IMR-90 (cell line): ENCODE results near the gene TNRC6B. TPM values are rescaled to one million over a fixed set of nuclear protein-coding genes. Genes with fewer than 3 reads are reported as not detected.

Source experiments
- ATAC-seq: fragments of 200-7000 bp; cut with Tn5 transposase; 2 replicates; pipeline ENCODE4 v1.9.1; 2020; ENCODE audit warnings: low read depth, mild to moderate bottlenecking, moderate library complexity
- BruUV-seq: library from RNA; stranded (reverse); fragments of 400-500 nt; replicated peaks from 2 replicates; lab custom pipeline; 2021; lab: Mats Ljungman, UMichigan
- CTCF ChIA-PET: fragments of 300-600 bp; formaldehyde crosslinking; extraction: SDS; loops from one replicate; lab custom pipeline; 2021; ENCODE audit warnings: antibody characterized with exemption; lab: Yijun Ruan, JAX
- POLR2A ChIA-PET: fragments of 300-600 bp; sonication (Branson Sonifier 250); formaldehyde crosslinking; loops from one replicate; lab custom pipeline; 2022; ENCODE audit warnings: antibody characterized with exemption; ENCODE audit not compliant: unreplicated experiment; lab: Charles Lee
- DNase-seq: peaks from one replicate; pipeline ENCODE4 v3.0.0; 2013
- H2AFZ ChIP-seq: replicated peaks from 2 replicates; pipeline ENCODE3; 2013; ENCODE audit warnings: low read length, mild to moderate bottlenecking; ENCODE audit not compliant: poor library complexity
- H2AK5ac ChIP-seq: 2 replicates; pipeline ENCODE4 v1.6.1; 2013; ENCODE audit warnings: low read depth, low read length, inconsistent platforms
- H2AK9ac ChIP-seq: replicated peaks from 2 replicates; pipeline ENCODE3; 2013; ENCODE audit warnings: mild to moderate bottlenecking, low read depth, low read length, moderate library complexity; ENCODE audit not compliant: poor library complexity
- H2BK120ac ChIP-seq: 2 replicates; pipeline ENCODE4 v1.6.1; 2013; ENCODE audit warnings: low read depth, low read length, inconsistent platforms
- H2BK15ac ChIP-seq: 3 replicates; pipeline ENCODE4 v1.6.1; 2013; ENCODE audit warnings: low read depth, low read length, inconsistent platforms
- H2BK20ac ChIP-seq: 2 replicates; pipeline ENCODE4 v1.6.1; 2013; ENCODE audit warnings: low read depth, mild to moderate bottlenecking, inconsistent platforms, low read length, moderate library complexity
- H2BK5ac ChIP-seq: 2 replicates; pipeline ENCODE4 v1.6.1; 2013; ENCODE audit warnings: mild to moderate bottlenecking, low read depth, low read length, inconsistent platforms; ENCODE audit not compliant: poor library complexity, severe bottlenecking
- H3K14ac ChIP-seq: replicated peaks from 2 replicates; pipeline ENCODE4 v1.6.1; 2013; ENCODE audit warnings: low read depth, low read length, inconsistent platforms
- H3K18ac ChIP-seq: 2 replicates; pipeline ENCODE4 v1.6.1; 2013; ENCODE audit warnings: low read depth, low read length, control low read depth
- H3K23ac ChIP-seq: 2 replicates; pipeline ENCODE4 v1.6.1; 2013; ENCODE audit warnings: low read depth, low read length, inconsistent platforms
- H3K27ac ChIP-seq: 2 replicates; pipeline ENCODE4 v1.5.1; 2013; ENCODE audit warnings: mild to moderate bottlenecking, control low read depth, low read length; ENCODE audit not compliant: insufficient read depth
- H3K27me3 ChIP-seq: 2 replicates; pipeline ENCODE4 v1.6.1; 2013; ENCODE audit warnings: low read length; ENCODE audit not compliant: control insufficient read depth, insufficient read depth
- H3K36me3 ChIP-seq: 2 replicates; pipeline ENCODE4 v1.6.1; 2013; ENCODE audit warnings: low read length, mixed read lengths; ENCODE audit not compliant: control insufficient read depth, insufficient read depth
- H3K4ac ChIP-seq: 2 replicates; pipeline ENCODE4 v1.6.1; 2013; ENCODE audit warnings: low read depth, low read length, inconsistent platforms
- H3K4me1 ChIP-seq: 2 replicates; pipeline ENCODE4 v1.6.1; 2013; ENCODE audit warnings: low read length, mixed read lengths; ENCODE audit not compliant: control insufficient read depth, insufficient read depth
- H3K4me2 ChIP-seq: 2 replicates; pipeline ENCODE4 v1.6.1; 2013; ENCODE audit warnings: low read depth, mild to moderate bottlenecking, control low read depth, low read length, moderate library complexity
- H3K4me3 ChIP-seq: 2 replicates; pipeline ENCODE4 v1.5.1; 2013; ENCODE audit warnings: low read depth, mild to moderate bottlenecking, control low read depth, low read length, moderate library complexity; ENCODE audit not compliant: insufficient read depth
- H3K56ac ChIP-seq: 2 replicates; pipeline ENCODE4 v1.6.1; 2013; ENCODE audit warnings: low read length, inconsistent platforms; ENCODE audit not compliant: insufficient read depth; ENCODE audit errors: extremely low read depth
- H3K79me1 ChIP-seq, 2 experiments: 2 replicates each; pipeline ENCODE4 v1.6.1; 2013; ENCODE audit warnings: low read length in 2 of 2, inconsistent platforms in 1 of 2, low read depth in 1 of 2
- H3K9ac ChIP-seq: 2 replicates; pipeline ENCODE4 v1.6.1; 2013; ENCODE audit warnings: low read depth, low read length, control low read depth
- H3K9me1 ChIP-seq: 2 replicates; pipeline ENCODE4 v1.6.1; 2013; ENCODE audit warnings: low read length, inconsistent platforms; ENCODE audit not compliant: insufficient read depth
- H3K9me3 ChIP-seq: 2 replicates; pipeline ENCODE4 v1.6.1; 2013; ENCODE audit warnings: low read length; ENCODE audit not compliant: control insufficient read depth, insufficient read depth
- H4K20me1 ChIP-seq: 2 replicates; pipeline ENCODE4 v1.6.1; 2013; ENCODE audit warnings: low read length, inconsistent platforms; ENCODE audit not compliant: insufficient read depth
- H4K5ac ChIP-seq: 2 replicates; pipeline ENCODE4 v1.6.1; 2013; ENCODE audit warnings: mild to moderate bottlenecking, low read depth, low read length, control low read depth
- H4K8ac ChIP-seq, 2 experiments: 2 replicates each; pipeline ENCODE4 v1.6.1; 2013; ENCODE audit warnings: low read depth in 2 of 2, low read length in 2 of 2, control low read depth in 1 of 2, inconsistent platforms in 1 of 2
- H4K91ac ChIP-seq: 2 replicates; pipeline ENCODE4 v1.6.1; 2013; ENCODE audit warnings: low read depth, low read length, inconsistent platforms; ENCODE audit not compliant: insufficient read depth
- BHLHE40 ChIP-seq: fragments of 150-350 bp; IDR thresholded peaks from 2 replicates; pipeline ENCODE4 v1.6.1; 2016; ENCODE audit warnings: mild to moderate bottlenecking, low read depth, low read length
- CEBPB ChIP-seq: IDR thresholded peaks from 2 replicates; pipeline ENCODE4 v1.6.1; 2012; ENCODE audit warnings: low read depth, low read length, improper control_type of control experiment
- CHD1 ChIP-seq: IDR thresholded peaks from 2 replicates; pipeline ENCODE4 v1.6.1; 2012; ENCODE audit warnings: low read depth, low read length, improper control_type of control experiment
- FOS ChIP-seq: fragments of 150-350 bp; IDR thresholded peaks from 2 replicates; pipeline ENCODE4 v1.6.1; 2016; ENCODE audit warnings: low read depth, low read length
- MAFK ChIP-seq: IDR thresholded peaks from 2 replicates; pipeline ENCODE4 v1.6.1; 2012; ENCODE audit warnings: low read depth, low read length, improper control_type of control experiment
- MAZ ChIP-seq: IDR thresholded peaks from 2 replicates; pipeline ENCODE4 v1.6.1; 2012; ENCODE audit warnings: low read depth, mild to moderate bottlenecking, low read length, improper control_type of control experiment, moderate library complexity, borderline replicate concordance
- MXI1 ChIP-seq: IDR thresholded peaks from 2 replicates; pipeline ENCODE4 v1.6.1; 2012; ENCODE audit warnings: low read depth, mild to moderate bottlenecking, low read length, moderate library complexity, borderline replicate concordance
- NFE2L2 ChIP-seq: fragments of 150-350 bp; IDR thresholded peaks from 2 replicates; pipeline ENCODE4 v1.6.1; 2016; ENCODE audit warnings: low read depth, mild to moderate bottlenecking, low read length
- POLR2A ChIP-seq: IDR thresholded peaks from 2 replicates; pipeline ENCODE4 v1.6.1; 2012; ENCODE audit warnings: mild to moderate bottlenecking, low read depth, low read length
- RAD21 ChIP-seq: IDR thresholded peaks from 2 replicates; pipeline ENCODE4 v1.6.1; 2012; ENCODE audit warnings: low read length, improper control_type of control experiment
- RCOR1 ChIP-seq: IDR thresholded peaks from 2 replicates; pipeline ENCODE4 v1.6.1; 2012; ENCODE audit warnings: mild to moderate bottlenecking, low read length, improper control_type of control experiment; ENCODE audit not compliant: insufficient replicate concordance
- SMC3 ChIP-seq: fragments of 150-350 bp; IDR thresholded peaks from 2 replicates; pipeline ENCODE4 v1.6.1; 2016; ENCODE audit warnings: low read depth, mild to moderate bottlenecking, antibody characterized with exemption, low read length, moderate library complexity
- WGBS, 2 experiments: methylation state at CpG; one replicate each; pipeline versions ENCODE4 v1.1.5 to v1.1.7; 2013; ENCODE audit warnings: missing lambda C conversion rate in 2 of 2; ENCODE audit not compliant: insufficient read length in 1 of 2; ENCODE audit errors: extremely low coverage in 2 of 2; 5-methylcytosine and 5-hydroxymethylcytosine counted together
- dilution Hi-C: fragments of 300-500 bp; cut with HindIII; formaldehyde crosslinking; loops from one replicate; pipeline ENCODE4 v1.14.3; 2018; ENCODE audit warnings: low sequenced_read_pairs; ENCODE audit not compliant: unreplicated experiment
- in situ Hi-C: fragments of 300-500 bp; cut with MboI; formaldehyde crosslinking; loops from 3 replicates; pipeline ENCODE4 v1.14.3; 2019; ENCODE audit warnings: low sequenced_read_pairs, inconsistent platforms, mixed read lengths
- intact Hi-C: fragments of 100-400 bp; cut with micrococcal nuclease; formaldehyde crosslinking; loops from 2 replicates; pipeline ENCODE4 v1.10.0; 2022
- polyA plus RNA-seq, 3 experiments: library from polyadenylated mRNA; depleted of rRNA; stranded (reverse); fragments of >200 nt; gene quantifications; 2 replicates each; pipeline ENCODE4 v1.2.3, GENCODE V29; 2012; ENCODE audit warnings: low replicate concordance in 1 of 3
- total RNA-seq: library from RNA; depleted of rRNA; stranded (reverse); fragments of >200 nt; gene quantifications from 2 replicates; pipeline ENCODE4 v1.2.3, GENCODE V29; 2012
- TF ChIP-seq, protein P1 (sequence below): fragments of 150-350 bp; IDR thresholded peaks from 2 replicates; pipeline ENCODE4 v1.6.1; 2016; ENCODE audit warnings: low read depth, mild to moderate bottlenecking, low read length, moderate library complexity, borderline replicate concordance
- TF ChIP-seq, protein P2 (sequence below): fragments of 150-350 bp; IDR thresholded peaks from 2 replicates; pipeline ENCODE4 v1.6.1; 2017; ENCODE audit warnings: mild to moderate bottlenecking, antibody characterized with exemption, low read length, low read depth
- TF ChIP-seq, protein P3 (sequence below): conservative IDR thresholded peaks from 2 replicates; pipeline ENCODE4 v1.5.1; 2012; ENCODE audit warnings: mild to moderate bottlenecking, low read depth, low read length, improper control_type of control experiment

The TNRC6B gene
- total and polyA plus RNA-seq, 2 of the 4 experiments (the other 2 are of a cell fraction) = 3.9 to 17.0 TPM

DNA sequence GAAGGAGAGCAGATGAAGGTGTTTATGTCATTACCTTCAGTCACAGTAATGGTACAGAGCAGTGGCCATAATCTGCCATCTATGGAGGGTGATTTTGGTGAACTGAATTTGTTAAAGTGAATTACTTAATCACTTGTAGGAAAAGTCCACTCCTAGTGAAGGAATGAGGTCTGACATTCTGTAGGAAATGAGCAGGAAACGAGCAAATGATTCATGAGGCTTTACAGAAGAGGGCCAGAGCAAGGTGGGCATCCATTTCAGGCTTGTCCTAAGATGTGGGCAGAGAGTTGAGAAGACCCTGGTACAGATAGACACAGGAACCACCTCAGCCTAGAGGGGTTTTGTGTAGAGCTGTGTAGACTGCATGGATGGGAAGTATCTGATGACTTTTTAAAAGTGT, 186.7 kb downstream of the TNRC6B start:
- Histone ChIP-seq H2AFZ (no peak overlapping the region), H2AK9ac (peak overlapping the region; percentile 33), H3K4me2 (no peak overlapping the region), H3K4me1 (peaks cover 4% of the 10 kb centered on the region), H2BK20ac (no peak overlapping the region), H3K4ac (no peak overlapping the region), H2BK5ac (no peak overlapping the region), H3K23ac (no peak overlapping the region), H4K91ac (no peak overlapping the region), H4K5ac (no peak overlapping the region), H3K14ac (no peak overlapping the region), H3K9ac (no peak overlapping the region), H4K8ac (no peak overlapping the region), H2AK5ac (no peak overlapping the region), H3K4me3 (no peak overlapping the region), H3K18ac (no peak overlapping the region), H3K27ac (no peak overlapping the region), H3K56ac (no peak overlapping the region), H3K27me3 (no peaks in the 10 kb centered on the region), H3K79me1 (peaks cover 16% of the 10 kb centered on the region in 2 experiments), H3K9me3 (no peaks in the 10 kb centered on the region), H2BK120ac (no peak overlapping the region), H3K9me1 (peaks cover 12% of the 10 kb centered on the region), H2BK15ac (no peak overlapping the region), H4K20me1 (no peaks in the 10 kb centered on the region; the same call in 1 of the 2 replicates), H3K36me3 (peaks cover 58% of the 10 kb centered on the region)
- WGBS, 2 experiments = 100% methylated on average over 1 of the region's 1 CpG; no CpG with 5 or more reads in 1 of the 2 experiments
- intact Hi-C loops = no loop called here
- CTCF ChIA-PET = no interaction called here
- POLR2A ChIA-PET = no interaction called here
- in situ Hi-C loops = no loop called here
- no TSS peak for BruUV-seq
- no peak for TF ChIP-seq MAFK
- TF ChIP-seq, protein P1, sequence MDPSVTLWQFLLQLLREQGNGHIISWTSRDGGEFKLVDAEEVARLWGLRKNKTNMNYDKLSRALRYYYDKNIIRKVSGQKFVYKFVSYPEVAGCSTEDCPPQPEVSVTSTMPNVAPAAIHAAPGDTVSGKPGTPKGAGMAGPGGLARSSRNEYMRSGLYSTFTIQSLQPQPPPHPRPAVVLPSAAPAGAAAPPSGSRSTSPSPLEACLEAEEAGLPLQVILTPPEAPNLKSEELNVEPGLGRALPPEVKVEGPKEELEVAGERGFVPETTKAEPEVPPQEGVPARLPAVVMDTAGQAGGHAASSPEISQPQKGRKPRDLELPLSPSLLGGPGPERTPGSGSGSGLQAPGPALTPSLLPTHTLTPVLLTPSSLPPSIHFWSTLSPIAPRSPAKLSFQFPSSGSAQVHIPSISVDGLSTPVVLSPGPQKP = no peak
- no peak for TF ChIP-seq RCOR1
- TF ChIP-seq, protein P2, sequence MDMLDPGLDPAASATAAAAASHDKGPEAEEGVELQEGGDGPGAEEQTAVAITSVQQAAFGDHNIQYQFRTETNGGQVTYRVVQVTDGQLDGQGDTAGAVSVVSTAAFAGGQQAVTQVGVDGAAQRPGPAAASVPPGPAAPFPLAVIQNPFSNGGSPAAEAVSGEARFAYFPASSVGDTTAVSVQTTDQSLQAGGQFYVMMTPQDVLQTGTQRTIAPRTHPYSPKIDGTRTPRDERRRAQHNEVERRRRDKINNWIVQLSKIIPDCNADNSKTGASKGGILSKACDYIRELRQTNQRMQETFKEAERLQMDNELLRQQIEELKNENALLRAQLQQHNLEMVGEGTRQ = no peak
- no peak for TF ChIP-seq BHLHE40
- TF ChIP-seq, protein P3, sequence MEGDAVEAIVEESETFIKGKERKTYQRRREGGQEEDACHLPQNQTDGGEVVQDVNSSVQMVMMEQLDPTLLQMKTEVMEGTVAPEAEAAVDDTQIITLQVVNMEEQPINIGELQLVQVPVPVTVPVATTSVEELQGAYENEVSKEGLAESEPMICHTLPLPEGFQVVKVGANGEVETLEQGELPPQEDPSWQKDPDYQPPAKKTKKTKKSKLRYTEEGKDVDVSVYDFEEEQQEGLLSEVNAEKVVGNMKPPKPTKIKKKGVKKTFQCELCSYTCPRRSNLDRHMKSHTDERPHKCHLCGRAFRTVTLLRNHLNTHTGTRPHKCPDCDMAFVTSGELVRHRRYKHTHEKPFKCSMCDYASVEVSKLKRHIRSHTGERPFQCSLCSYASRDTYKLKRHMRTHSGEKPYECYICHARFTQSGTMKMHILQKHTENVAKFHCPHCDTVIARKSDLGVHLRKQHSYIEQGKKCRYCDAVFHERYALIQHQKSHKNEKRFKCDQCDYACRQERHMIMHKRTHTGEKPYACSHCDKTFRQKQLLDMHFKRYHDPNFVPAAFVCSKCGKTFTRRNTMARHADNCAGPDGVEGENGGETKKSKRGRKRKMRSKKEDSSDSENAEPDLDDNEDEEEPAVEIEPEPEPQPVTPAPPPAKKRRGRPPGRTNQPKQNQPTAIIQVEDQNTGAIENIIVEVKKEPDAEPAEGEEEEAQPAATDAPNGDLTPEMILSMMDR = no peak
- no peak for TF ChIP-seq CEBPB
- TF ChIP-seq SMC3 = no peak
- no peak for TF ChIP-seq MXI1
- TF ChIP-seq FOS = no peak
- no peak for TF ChIP-seq POLR2A
- TF ChIP-seq NFE2L2 = no peak
- TF ChIP-seq RAD21 = no peak
- no peak for TF ChIP-seq CHD1
- no peak for TF ChIP-seq MAZ
- ATAC-seq (no peak), DNase-seq (no peak)
- dilution Hi-C loops = no loop called here
